Neuronal stem cell (in vitro differentiated cells): Measurements from ENCODE around the gene LONRF2.

Source experiments
- DNase-seq: peaks from one replicate; pipeline ENCODE4 v3.0.0-alpha.2; 2013; ENCODE audit warnings: low spot score
- H2AFZ ChIP-seq: one replicate; pipeline ENCODE4 v1.6.1; 2013; ENCODE audit warnings: mild to moderate bottlenecking, low read length, inconsistent platforms
- H2AK5ac ChIP-seq: 2 replicates; pipeline ENCODE4 v1.6.1; 2013; ENCODE audit warnings: low read depth, mild to moderate bottlenecking, inconsistent platforms, low read length, moderate library complexity, mixed read lengths
- H2BK120ac ChIP-seq: 2 replicates; pipeline ENCODE4 v1.6.1; 2013; ENCODE audit warnings: low read depth, mild to moderate bottlenecking, inconsistent platforms, low read length, moderate library complexity, mixed read lengths
- H2BK12ac ChIP-seq: one replicate; pipeline ENCODE4 v1.6.1; 2013; ENCODE audit warnings: low read length, inconsistent platforms
- H2BK15ac ChIP-seq: 2 replicates; pipeline ENCODE4 v1.6.1; 2013; ENCODE audit warnings: mild to moderate bottlenecking, low read length, inconsistent platforms, mixed read lengths
- H2BK5ac ChIP-seq: one replicate; pipeline ENCODE4 v1.6.1; 2013; ENCODE audit warnings: inconsistent platforms, mild to moderate bottlenecking, low read length, moderate library complexity
- H3K14ac ChIP-seq: one replicate; pipeline ENCODE4 v1.6.1; 2013; ENCODE audit warnings: low read length, inconsistent platforms
- H3K18ac ChIP-seq: 2 replicates; pipeline ENCODE4 v1.6.1; 2013; ENCODE audit warnings: low read length, inconsistent platforms
- H3K23ac ChIP-seq: 2 replicates; pipeline ENCODE4 v1.6.1; 2013; ENCODE audit warnings: low read depth, mild to moderate bottlenecking, mixed read lengths, low read length, inconsistent platforms; ENCODE audit not compliant: poor library complexity
- H3K27ac ChIP-seq: replicated peaks from 3 replicates; pipeline ENCODE4 v1.5.1; 2013; ENCODE audit warnings: low read length, inconsistent platforms
- H3K27me3 ChIP-seq, 3 experiments: 2 replicates each; pipeline ENCODE4 v1.6.1; 2013; ENCODE audit warnings: low read length in 3 of 3, mild to moderate bottlenecking in 2 of 3, inconsistent platforms in 1 of 3, low read depth in 1 of 3, mixed read lengths in 1 of 3, moderate library complexity in 1 of 3; ENCODE audit not compliant: control insufficient read depth in 3 of 3, insufficient read depth in 3 of 3
- H3K36me3 ChIP-seq, 2 donors: replicated peaks in 1 of 2; 2 replicates each; pipeline ENCODE4 v1.6.1; 2013; ENCODE audit warnings: low read length in 2 of 2; ENCODE audit not compliant: control insufficient read depth in 2 of 2, insufficient read depth in 2 of 2
- H3K4ac ChIP-seq: 2 replicates; pipeline ENCODE4 v1.6.1; 2013; ENCODE audit warnings: inconsistent platforms, mild to moderate bottlenecking, low read length, moderate library complexity
- H3K4me1 ChIP-seq, 2 donors: 1 replicate in 1 of 2; 2 replicates in 1 of 2; pipeline ENCODE4 v1.6.1; 2013; ENCODE audit warnings: low read length in 2 of 2, low read depth in 1 of 2; ENCODE audit not compliant: control insufficient read depth in 2 of 2, insufficient read depth in 1 of 2
- H3K4me2 ChIP-seq: one replicate; pipeline ENCODE4 v1.6.1; 2013; ENCODE audit warnings: mild to moderate bottlenecking, low read length, inconsistent platforms; ENCODE audit not compliant: insufficient read depth, poor library complexity, severe bottlenecking
- H3K4me3 ChIP-seq, 2 donors: 2 replicates each; pipeline ENCODE4 v1.5.1; 2013; ENCODE audit warnings: low read length in 2 of 2, mild to moderate bottlenecking in 2 of 2, inconsistent platforms in 1 of 2, moderate library complexity in 1 of 2
- H3K79me1 ChIP-seq: one replicate; pipeline ENCODE4 v1.6.1; 2013; ENCODE audit warnings: low read depth, mild to moderate bottlenecking, inconsistent platforms, low read length, moderate library complexity
- H3K9ac ChIP-seq: one replicate; pipeline ENCODE4 v1.6.1; 2013; ENCODE audit warnings: mild to moderate bottlenecking, low read depth, low read length, inconsistent platforms; ENCODE audit not compliant: poor library complexity
- H3K9me3 ChIP-seq, 2 donors: replicated peaks in 1 of 2; 2 replicates each; pipeline versions ENCODE3 to v1.6.1; 2013; ENCODE audit warnings: low read length in 2 of 2, mild to moderate bottlenecking in 2 of 2, inconsistent platforms in 1 of 2, low read depth in 1 of 2, mixed read lengths in 1 of 2, moderate library complexity in 1 of 2; ENCODE audit not compliant: control insufficient read depth in 2 of 2, insufficient read depth in 1 of 2
- H4K8ac ChIP-seq: one replicate; pipeline ENCODE4 v1.6.1; 2013; ENCODE audit warnings: low read depth, mild to moderate bottlenecking, inconsistent platforms, low read length, moderate library complexity
- H4K91ac ChIP-seq: one replicate; pipeline ENCODE4 v1.6.1; 2013; ENCODE audit warnings: low read length, low read depth, mild to moderate bottlenecking, inconsistent platforms; ENCODE audit not compliant: poor library complexity
- WGBS, 2 donors: extraction: QIAGEN DNeasy Blood & Tissue Kit; methylation state at CpG; one replicate each; pipeline ENCODE4 v1.1.7; 2013; ENCODE audit warnings: missing lambda C conversion rate in 2 of 2, mixed read lengths in 1 of 2; ENCODE audit not compliant: insufficient read length in 2 of 2, insufficient replicate concordance in 1 of 2; ENCODE audit errors: extremely low coverage in 2 of 2; 5-methylcytosine and 5-hydroxymethylcytosine counted together

The LONRF2 gene

GRCh38 chr2:100244881-100245605, 77.3 kb downstream of the LONRF2 start:
- DNase-seq = no peak
- H3K4me2 ChIP-seq = no peak overlapping the region
- H4K8ac ChIP-seq = no peak overlapping the region
- peaks cover 0 to 8% (median 0%) of the 10 kb centered on the region in 3 experiments for H3K27me3 ChIP-seq
- no CpG with 5 or more reads among the region's 6 CpGs for WGBS, 2 donors
- no peak overlapping the region for H3K9ac ChIP-seq
- H2AFZ ChIP-seq = no peak overlapping the region
- H3K27ac ChIP-seq = no peak overlapping the region
- no peak overlapping the region for H4K91ac ChIP-seq
- no peak overlapping the region for H2BK15ac ChIP-seq
- no peak overlapping the region for H3K4ac ChIP-seq
- no peaks in the 10 kb centered on the region for H3K79me1 ChIP-seq
- no peaks in the 10 kb centered on the region for H3K36me3 ChIP-seq
- H3K23ac ChIP-seq = no peak overlapping the region
- no peak overlapping the region for H2BK12ac ChIP-seq
- no peak overlapping the region for H2BK5ac ChIP-seq
- H3K18ac ChIP-seq = no peak overlapping the region
- peaks cover 0 to 3% of the 10 kb centered on the region in 2 donors for H3K4me1 ChIP-seq
- no peak overlapping the region for H2AK5ac ChIP-seq
- H3K4me3 ChIP-seq = no peak overlapping the region
- H3K14ac ChIP-seq = no peak overlapping the region
- H3K9me3 ChIP-seq = no peaks in the 10 kb centered on the region
- H2BK120ac ChIP-seq = no peak overlapping the region

- Histone ChIP-seq H2AK5ac (no peak overlapping the region), H3K79me1 (no peaks in the 10 kb centered on the region), H3K4ac (no peak overlapping the region), H2BK15ac (no peak overlapping the region), H2BK12ac (no peak overlapping the region), H3K9me3 (no peaks in the 10 kb centered on the region), H3K4me3 (no peak overlapping the region), H3K27me3 (peaks cover 0 to 8% (median 0%) of the 10 kb centered on the region in 3 experiments), H4K91ac (no peak overlapping the region), H2AFZ (no peak overlapping the region), H4K8ac (no peak overlapping the region), H3K14ac (no peak overlapping the region), H3K4me1 (peaks cover 3 to 7% of the 10 kb centered on the region in 2 donors), H2BK5ac (no peak overlapping the region), H3K9ac (no peak overlapping the region), H2BK120ac (no peak overlapping the region), H3K23ac (no peak overlapping the region), H3K27ac (no peak overlapping the region), H3K36me3 (no peaks in the 10 kb centered on the region), H3K4me2 (no peak overlapping the region), H3K18ac (no peak overlapping the region)
- DNase-seq = no peak
- no CpG with 5 or more reads among the region's 6 CpGs for WGBS, 2 donors
Observed at GRCh38 chr2:100243631-100244030, 78.7 kb downstream of the LONRF2 start.

DNA sequence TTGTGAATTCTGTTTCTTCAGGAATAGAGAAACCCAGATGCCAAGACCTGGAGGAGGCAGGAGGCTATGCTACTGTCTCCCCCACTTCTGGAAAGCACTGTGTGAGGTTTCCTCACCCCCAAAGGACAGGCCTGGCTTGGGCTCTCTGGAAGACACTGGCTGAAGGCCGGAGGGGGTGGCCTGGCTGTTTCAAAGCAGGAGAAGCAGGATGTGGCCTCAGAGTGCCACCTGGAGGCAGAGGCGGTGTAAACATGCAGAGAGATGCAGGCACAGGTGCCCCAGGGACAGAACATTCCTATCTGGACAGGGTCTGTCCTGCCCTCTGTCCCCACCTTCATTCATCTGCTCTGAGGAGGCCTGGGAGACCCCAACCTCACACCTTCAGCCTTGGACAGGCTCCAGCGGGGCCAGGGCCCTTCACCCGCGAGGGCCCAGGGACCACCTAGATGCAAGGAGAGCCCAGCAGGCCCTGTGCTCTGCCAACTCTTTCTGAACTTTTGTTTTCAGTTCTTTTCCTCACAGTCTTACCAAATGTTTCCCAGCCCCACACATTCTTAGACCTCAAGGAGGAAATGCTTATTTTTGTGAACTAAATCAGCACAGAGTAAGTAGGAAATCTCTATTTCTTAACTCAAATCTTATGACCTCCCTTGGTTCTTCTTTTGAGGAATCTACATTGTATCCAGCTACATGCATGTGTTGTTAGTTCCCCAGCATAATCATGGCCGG, 79.2 kb downstream of the LONRF2 start:
- Histone ChIP-seq H2AFZ (peak overlapping the region; percentile 73), H3K23ac (no peak overlapping the region), H3K18ac (peak overlapping the region; percentile 32), H3K9me3 (no peaks in the 10 kb centered on the region), H2BK5ac (no peak overlapping the region), H3K4me3 (no peak overlapping the region), H3K14ac (no peak overlapping the region), H3K79me1 (no peaks in the 10 kb centered on the region), H2BK15ac (peak overlapping the region; percentile 40), H2AK5ac (no peak overlapping the region), H3K4me2 (no peak overlapping the region), H2BK120ac (no peak overlapping the region), H3K36me3 (no peaks in the 10 kb centered on the region), H4K8ac (no peak overlapping the region), H3K4ac (no peak overlapping the region), H3K4me1 (peaks cover 3 to 8% of the 10 kb centered on the region in 2 donors), H4K91ac (no peak overlapping the region), H3K9ac (no peak overlapping the region), H3K27me3 (peaks cover 0 to 8% (median 0%) of the 10 kb centered on the region in 3 experiments), H2BK12ac (no peak overlapping the region), H3K27ac (no peak overlapping the region)
- no CpG with 5 or more reads among the region's 6 CpGs for WGBS, 2 donors
- DNase-seq = peak; percentile 62

DNA sequence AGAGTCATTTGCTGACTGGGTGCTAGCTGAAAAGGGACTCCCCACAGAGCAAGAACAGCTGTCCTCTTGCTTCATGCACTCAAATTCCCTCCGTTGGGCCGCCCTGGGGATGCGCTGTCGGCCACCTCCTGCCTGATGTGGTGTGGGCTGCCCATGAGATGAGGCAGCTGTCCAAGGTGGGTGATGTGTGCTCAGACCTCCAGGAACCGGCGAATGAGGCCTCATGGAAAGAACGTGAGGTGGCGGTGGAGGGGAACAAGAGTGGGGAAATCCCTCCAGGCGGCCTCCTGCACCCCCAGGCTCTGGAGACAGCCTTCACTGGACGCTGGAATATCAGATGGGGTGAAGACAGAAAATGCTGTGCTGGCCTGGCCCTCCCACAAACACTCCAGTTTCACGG, 79.8 kb downstream of the LONRF2 start:
- no peaks in the 10 kb centered on the region for H3K36me3 ChIP-seq
- H3K14ac ChIP-seq = no peak overlapping the region
- no peak overlapping the region for H2AK5ac ChIP-seq
- no peak overlapping the region for H4K8ac ChIP-seq
- no peak overlapping the region for H3K27ac ChIP-seq
- H2BK120ac ChIP-seq = no peak overlapping the region
- no peak overlapping the region for H3K4me2 ChIP-seq
- no peak overlapping the region for H3K4ac ChIP-seq
- H2BK12ac ChIP-seq = no peak overlapping the region
- H3K9ac ChIP-seq = no peak overlapping the region
- H3K79me1 ChIP-seq = no peaks in the 10 kb centered on the region
- H3K18ac ChIP-seq = no peak overlapping the region
- H2BK15ac ChIP-seq = no peak overlapping the region
- H2AFZ ChIP-seq = peak overlapping the region; percentile 73
- DNase-seq = no peak
- no peaks in the 10 kb centered on the region for H3K9me3 ChIP-seq
- WGBS, 2 donors = no CpG with 5 or more reads among the region's 11 CpGs
- H2BK5ac ChIP-seq = no peak overlapping the region
- H3K27me3 ChIP-seq = peaks cover 0 to 8% (median 0%) of the 10 kb centered on the region in 3 experiments
- H3K23ac ChIP-seq = no peak overlapping the region
- H3K4me3 ChIP-seq = no peak overlapping the region
- peaks cover 3 to 8% of the 10 kb centered on the region in 2 donors for H3K4me1 ChIP-seq
- H4K91ac ChIP-seq = no peak overlapping the region
